ENCODE data around the gene DEFB131A.
"Not testable (repeated sequence)": the region's sequence is repeated elsewhere in the genome, so short reads cannot be mapped to it uniquely, and the experiment has no call there.

- TF ChIP-seq CTCF, POLR2A (IDR thresholded peaks at IDR 0.05): not testable (repeated sequence)
Measured at GRCh38 chr4:9444114-9444513, at the start of gene DEFB131A.
